OCI-LY7 (cell line): ENCODE results near the gene TRAM2. TPM values are rescaled to one million over a fixed set of nuclear protein-coding genes. Genes with fewer than 3 reads are reported as not detected.

Source experiments
- BruUV-seq: library from RNA; stranded (reverse); fragments of 400-500 nt; replicated peaks from 2 replicates; lab custom pipeline; 2021; lab: Mats Ljungman, UMichigan
- CTCF ChIA-PET: fragments of 300-600 bp; sonication (Branson Sonifier 250); formaldehyde crosslinking; loops from one replicate; lab custom pipeline; 2022; ENCODE audit warnings: antibody characterized with exemption; ENCODE audit not compliant: unreplicated experiment; lab: Charles Lee
- POLR2A ChIA-PET: fragments of 300-600 bp; sonication (Branson Sonifier 250); formaldehyde crosslinking; loops from one replicate; lab custom pipeline; 2022; ENCODE audit warnings: antibody characterized with exemption; lab: Charles Lee
- DNase-seq: peaks from one replicate; pipeline ENCODE4 v3.0.0-alpha.2; 2015; ENCODE audit warnings: low spot score
- H2AFZ ChIP-seq: fragments of 200-600 bp; sonication (generic), shearing (Covaris generic); 2 replicates; pipeline ENCODE4 v1.6.1; 2014; ENCODE audit warnings: mild to moderate bottlenecking, antibody characterized with exemption, low read length, moderate library complexity
- H3K27ac ChIP-seq: fragments of 200-600 bp; sonication (generic); 2 replicates; pipeline ENCODE4 v1.5.1; 2014; ENCODE audit warnings: mixed run types, low read depth, mild to moderate bottlenecking, moderate library complexity, low read length, inconsistent platforms; ENCODE audit not compliant: poor library complexity, severe bottlenecking
- H3K36me3 ChIP-seq: fragments of 200-600 bp; sonication (generic); 2 replicates; pipeline ENCODE4 v1.6.1; 2014; ENCODE audit warnings: mild to moderate bottlenecking, antibody characterized with exemption, low read length, moderate library complexity, mixed read lengths; ENCODE audit not compliant: insufficient read depth
- H3K4me1 ChIP-seq: fragments of 200-600 bp; sonication (generic); 2 replicates; pipeline ENCODE4 v1.5.1; 2014; ENCODE audit warnings: mild to moderate bottlenecking, low read length; ENCODE audit not compliant: insufficient read depth, poor library complexity, severe bottlenecking
- H3K4me2 ChIP-seq: fragments of 200-600 bp; sonication (generic); 2 replicates; pipeline ENCODE4 v1.6.1; 2014; ENCODE audit warnings: mild to moderate bottlenecking, low read length
- H3K4me3 ChIP-seq: fragments of 200-600 bp; sonication (generic); 2 replicates; pipeline ENCODE4 v1.5.1; 2014; ENCODE audit warnings: mild to moderate bottlenecking, low read depth, low read length; ENCODE audit not compliant: poor library complexity, severe bottlenecking
- H3K79me2 ChIP-seq: fragments of 200-600 bp; sonication (generic); 2 replicates; pipeline ENCODE4 v1.6.1; 2016; ENCODE audit warnings: low read depth, mild to moderate bottlenecking, low read length, moderate library complexity, mixed read lengths; ENCODE audit not compliant: insufficient read depth
- H3K9me2 ChIP-seq: fragments of 200-600 bp; sonication (generic); 2 replicates; pipeline ENCODE4 v1.6.1; 2016; ENCODE audit warnings: mild to moderate bottlenecking, low read length, mixed read lengths; ENCODE audit not compliant: insufficient read depth
- H3K9me3 ChIP-seq: fragments of 200-600 bp; sonication (generic); 2 replicates; pipeline ENCODE4 v1.6.1; 2014; ENCODE audit warnings: mild to moderate bottlenecking, mixed run types, low read length, mixed read lengths
- H4K20me1 ChIP-seq: fragments of 200-600 bp; sonication (generic); 2 replicates; pipeline ENCODE4 v1.6.1; 2014; ENCODE audit warnings: mild to moderate bottlenecking, antibody characterized with exemption, low read length, moderate library complexity, mixed read lengths; ENCODE audit not compliant: insufficient read depth
- CTCF ChIP-seq: fragments of 200-600 bp; sonication (generic); conservative IDR thresholded peaks from 2 replicates; pipeline ENCODE4 v1.5.1; 2014; ENCODE audit warnings: mild to moderate bottlenecking, antibody characterized with exemption, low read length, moderate library complexity, mixed read lengths
- EZH2phosphoT487 ChIP-seq: fragments of 200-600 bp; sonication (generic); IDR thresholded peaks from 2 replicates; pipeline ENCODE4 v1.6.1; 2018; ENCODE audit warnings: low read depth, borderline replicate concordance, mild to moderate bottlenecking, mixed run types, antibody characterized with exemption, low read length, moderate library complexity, mixed read lengths
- intact Hi-C: fragments of 100-400 bp; cut with micrococcal nuclease; formaldehyde crosslinking; loops from one replicate; pipeline ENCODE4 v1.10.0; 2022; ENCODE audit not compliant: unreplicated experiment
- total RNA-seq, 2 experiments: library from RNA; depleted of rRNA in 1 of 2; stranded (reverse); fragments of >200 nt in 1 of 2; shearing (Covaris generic) in 1 of 2; gene quantifications; 2 replicates each; pipeline ENCODE4 v1.2.3, GENCODE V29; 2014 to 2022

TRAM2 gene
- total RNA-seq, 2 experiments from 2014 or later = 19.3 to 38.2 TPM

DNA sequence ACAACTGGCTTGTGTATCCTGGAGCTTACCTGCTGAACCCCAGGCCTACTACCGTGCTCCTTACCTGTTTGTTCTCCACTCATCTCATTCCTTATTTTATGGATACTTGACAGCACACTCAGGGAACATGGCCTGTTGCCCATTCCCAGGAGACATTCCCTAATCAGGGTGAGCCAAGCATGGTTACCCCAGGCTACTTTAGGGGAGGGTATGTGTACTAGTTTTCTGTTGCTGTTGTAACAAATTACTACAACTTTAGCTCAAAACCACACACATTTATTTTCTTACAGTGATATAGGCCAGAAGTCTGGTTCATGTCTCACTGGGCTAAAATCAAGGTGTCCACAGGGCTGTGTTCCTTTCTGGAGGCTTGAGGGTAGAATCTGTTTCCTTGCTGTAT is 15.0 kb upstream of the TRAM2 start:
- Histone ChIP-seq H3K9me3 (no peaks in the 10 kb centered on the region), H3K9me2 (no peaks in the 10 kb centered on the region), H3K4me2 (peak overlapping the region; percentile 24; the same call in 1 of the 2 replicates), H2AFZ (no peak overlapping the region; the same call in 1 of the 2 replicates), H3K36me3 (no peaks in the 10 kb centered on the region), H3K4me1 (peaks cover 55% of the 10 kb centered on the region), H3K4me3 (no peak overlapping the region), H4K20me1 (no peaks in the 10 kb centered on the region), H3K27ac (no peak overlapping the region), H3K79me2 (no peaks in the 10 kb centered on the region)
- no TSS peak for BruUV-seq
- no peak for DNase-seq
- no peak for TF ChIP-seq CTCF
- TF ChIP-seq EZH2phosphoT487 = no peak
- POLR2A ChIA-PET = interaction anchor here (0.5 to 2.5 kb wide), 9 partner anchors 10 to 646 kb away, joined by 3 to 10 read pairs (median 5); no protein-coding TSS in a partner anchor
- CTCF ChIA-PET = interaction anchor here (0.9 kb wide), 1 partner anchor 71 kb away, joined by 3 read pairs; no protein-coding TSS in a partner anchor
- intact Hi-C loops = no loop called here

DNA sequence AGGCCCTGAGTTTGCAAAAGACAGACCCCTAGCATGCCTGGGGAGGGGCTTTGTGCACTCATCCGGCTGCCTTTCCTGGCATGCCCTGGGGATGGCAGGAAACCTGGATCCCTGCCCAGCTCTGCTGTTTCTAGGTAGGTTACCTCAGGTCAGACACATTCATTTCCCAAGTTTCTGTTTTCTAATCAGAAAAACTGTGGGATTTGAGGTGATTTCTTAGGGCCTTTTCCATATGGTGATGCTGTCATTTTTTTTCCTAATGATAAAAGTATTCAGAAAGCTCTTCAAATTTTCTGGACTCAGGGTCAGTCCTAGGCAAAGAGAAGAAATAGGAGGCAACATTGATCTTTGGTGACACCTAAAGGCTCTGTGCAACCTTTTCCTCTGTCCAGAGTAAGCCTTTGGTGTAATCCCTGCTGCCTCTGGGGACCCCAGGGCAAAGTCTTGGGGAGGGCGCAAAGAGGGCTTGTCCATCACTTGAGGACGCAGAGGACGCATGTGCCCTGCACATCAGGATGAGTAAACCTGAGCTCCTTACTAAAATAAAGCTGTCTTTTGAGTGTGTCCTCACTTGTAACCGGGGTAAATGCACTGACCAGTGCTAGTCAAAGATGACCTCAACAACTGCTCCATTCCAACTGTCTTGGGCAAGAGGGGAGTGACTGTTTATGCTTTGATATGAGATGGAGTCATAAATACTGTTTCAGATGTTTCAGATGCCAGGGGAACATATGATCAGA is 13.5 kb upstream of the TRAM2 start:
- Histone ChIP-seq H3K4me1 (peaks cover 52% of the 10 kb centered on the region), H3K36me3 (no peaks in the 10 kb centered on the region), H2AFZ (no peak overlapping the region), H3K79me2 (no peaks in the 10 kb centered on the region), H3K4me3 (no peak overlapping the region), H3K4me2 (no peak overlapping the region), H3K27ac (no peak overlapping the region), H3K9me2 (no peaks in the 10 kb centered on the region), H4K20me1 (no peaks in the 10 kb centered on the region), H3K9me3 (no peaks in the 10 kb centered on the region)
- ChIA-PET POLR2A (interaction anchor here (0.8 to 2.5 kb wide), 4 partner anchors 9 to 183 kb away, joined by 3 to 10 read pairs (median 6); no protein-coding TSS in a partner anchor), CTCF (no interaction called here)
- BruUV-seq = no TSS peak
- TF ChIP-seq CTCF = peak; percentile 37; the same call in 1 of the 2 replicates
- no peak for TF ChIP-seq EZH2phosphoT487
- no peak for DNase-seq
- intact Hi-C loops = no loop called here

- no peak overlapping the region for H3K4me2 ChIP-seq
- intact Hi-C loops = no loop called here
- no peaks in the 10 kb centered on the region for H3K9me2 ChIP-seq
- no peaks in the 10 kb centered on the region for H3K79me2 ChIP-seq
- H2AFZ ChIP-seq = no peak overlapping the region
- BruUV-seq = no TSS peak
- no peak overlapping the region for H3K27ac ChIP-seq
- ChIA-PET CTCF (no interaction called here), POLR2A (no interaction called here)
- no peaks in the 10 kb centered on the region for H3K9me3 ChIP-seq
- TF ChIP-seq CTCF (no peak), EZH2phosphoT487 (no peak)
- no peak overlapping the region for H3K4me3 ChIP-seq
- no peak for DNase-seq
- H4K20me1 ChIP-seq = no peaks in the 10 kb centered on the region
- no peaks in the 10 kb centered on the region for H3K36me3 ChIP-seq
- peaks cover 36% of the 10 kb centered on the region for H3K4me1 ChIP-seq
Observed at GRCh38 chr6:52588710-52589091, 11.8 kb upstream of the TRAM2 start.
